ENCODE data around the gene ATCAY. TPM values are rescaled to one million over a fixed set of nuclear protein-coding genes. Genes with fewer than 3 reads are reported as not detected.

ATCAY gene
- not detected for total RNA-seq

DNA sequence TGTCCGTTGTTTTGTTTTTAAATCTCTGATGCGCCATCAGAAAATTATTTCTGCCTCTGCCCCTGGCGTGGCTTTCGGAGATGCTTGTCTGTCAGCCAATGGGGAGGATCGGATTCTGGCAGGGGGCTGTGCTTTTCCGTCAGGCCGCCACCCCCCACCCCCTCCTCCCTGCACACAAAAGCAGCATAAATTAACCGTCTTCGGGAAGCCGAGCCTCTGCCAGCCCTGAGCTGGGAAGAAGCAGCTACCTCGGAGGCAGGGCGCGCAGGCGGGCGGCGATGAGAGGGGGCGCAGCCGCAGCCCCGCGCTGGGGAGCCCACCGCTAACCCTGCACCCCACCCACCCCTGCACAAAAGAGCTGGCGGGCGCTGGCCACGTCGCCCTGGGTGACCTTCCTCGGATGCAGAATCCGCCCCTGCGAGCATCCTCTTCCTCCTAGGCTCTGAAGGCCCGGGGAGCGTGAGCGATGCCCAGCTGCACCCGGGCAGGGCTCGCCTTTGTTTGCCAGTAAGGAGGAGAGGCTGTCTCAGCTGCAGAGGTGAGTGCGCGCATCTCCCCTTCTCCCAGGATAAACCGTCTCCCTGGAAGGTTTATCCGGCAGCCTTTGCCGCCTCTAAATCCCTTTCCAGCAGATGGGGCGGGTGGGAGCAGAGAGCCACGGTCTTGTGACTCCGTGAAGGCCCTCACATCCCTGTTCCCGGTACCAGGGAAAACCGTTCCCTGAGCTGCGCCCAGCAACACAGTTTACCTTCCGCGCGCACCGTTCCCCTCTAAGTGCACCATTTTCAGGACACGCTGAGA, at the start of gene ATCAY:
ATCAY (plus strand) TSS at position 215 of the 801 bp plus-strand sequence. CDS start 5,083 bp downstream, outside the sequence.
- no peaks in the 10 kb centered on the region for H3K9me3 Mint-ChIP-seq
- H3K27ac Mint-ChIP-seq: no peak within 1 kb of the TSS
- ATAC-seq (ENCODE audit: low read depth) (no peak), DNase-seq (no peak)
- H3K4me1 Mint-ChIP-seq: peaks cover 2% of the 10 kb centered on the region
- H3K27me3 Mint-ChIP-seq: peaks cover 40% of the 10 kb centered on the region
- H3K4me3 Mint-ChIP-seq: no peak within 1 kb of the TSS
- no peaks in the 10 kb centered on the region for H3K36me3 Mint-ChIP-seq
- POLR2A ChIA-PET: interaction anchor here (0.7 to 1.0 kb wide), 3 partner anchors 10 to 104 kb away, joined by 3 to 4 read pairs (median 4); partner anchors contain the start of gene EEF2

DNA sequence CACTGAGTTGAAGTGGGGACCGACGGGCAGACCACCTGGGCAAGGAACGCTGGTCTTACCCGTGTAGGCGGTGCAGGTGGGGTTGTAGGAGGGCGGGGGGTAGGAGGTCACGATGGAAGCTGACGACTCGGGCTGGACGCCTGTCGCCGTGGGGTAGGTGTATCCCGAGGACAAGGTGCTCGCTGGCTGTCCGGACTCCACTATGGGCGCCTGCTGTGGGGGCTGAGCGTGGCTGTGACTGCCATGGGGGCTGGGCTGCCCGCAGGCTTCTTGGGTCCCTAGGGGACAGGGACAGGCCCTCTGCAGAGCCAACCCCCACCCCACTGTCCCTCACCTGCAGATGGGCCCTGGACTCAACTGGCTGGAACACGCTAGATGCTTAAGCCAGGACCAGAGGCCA, 48.9 kb upstream of the ATCAY start:
- POLR2A ChIA-PET: no interaction called here

DNA sequence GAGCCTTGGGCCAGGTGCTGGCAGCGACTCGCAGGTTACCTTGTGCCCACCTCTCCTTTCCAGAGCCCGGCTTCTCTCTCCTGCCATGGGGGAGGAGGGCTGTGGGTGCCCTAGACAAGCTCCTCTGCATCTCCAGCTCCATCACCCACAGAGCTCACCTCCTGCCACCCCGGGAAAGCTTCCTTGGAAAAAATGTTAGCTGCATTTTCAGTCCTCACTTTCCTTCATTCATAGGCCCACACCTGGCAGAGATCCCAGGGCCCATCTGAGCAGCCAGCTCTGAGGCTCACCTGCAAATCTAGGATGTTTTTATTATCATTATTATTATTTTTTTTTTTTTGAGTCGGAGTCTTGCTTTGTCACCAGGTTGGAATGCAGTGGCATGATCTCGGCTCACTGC, 48.5 kb upstream of the ATCAY start:
- H3K4me3 Mint-ChIP-seq: no peak overlapping the region
- no peaks in the 10 kb centered on the region for H3K27me3 Mint-ChIP-seq
- no peak overlapping the region for H3K27ac Mint-ChIP-seq
- ATAC-seq (ENCODE audit: low read depth) (no peak), DNase-seq (no peak)
- POLR2A ChIA-PET: no interaction called here
- peaks cover under 1% of the 10 kb centered on the region for H3K4me1 Mint-ChIP-seq
- no peaks in the 10 kb centered on the region for H3K36me3 Mint-ChIP-seq
- H3K9me3 Mint-ChIP-seq: no peaks in the 10 kb centered on the region

More for the DNA sequence above, 48.9 kb upstream of the ATCAY start:
- DNase-seq (no peak), ATAC-seq (ENCODE audit: low read depth) (no peak)
- Mint-ChIP-seq H3K27ac (no peak overlapping the region), H3K36me3 (no peaks in the 10 kb centered on the region), H3K27me3 (no peaks in the 10 kb centered on the region), H3K4me3 (no peak overlapping the region), H3K4me1 (no peaks in the 10 kb centered on the region), H3K9me3 (no peaks in the 10 kb centered on the region)

GRCh38 chr19:3833578-3834348, 46.7 kb upstream of the ATCAY start:
- no peak for DNase-seq
- POLR2A ChIA-PET: no interaction called here
- Mint-ChIP-seq H3K9me3 (peaks cover 12% of the 10 kb centered on the region), H3K27me3 (no peaks in the 10 kb centered on the region), H3K27ac (no peak overlapping the region), H3K4me1 (peaks cover 2% of the 10 kb centered on the region), H3K36me3 (no peaks in the 10 kb centered on the region), H3K4me3 (no peak overlapping the region)
- ATAC-seq (ENCODE audit: low read depth): no peak

DNA sequence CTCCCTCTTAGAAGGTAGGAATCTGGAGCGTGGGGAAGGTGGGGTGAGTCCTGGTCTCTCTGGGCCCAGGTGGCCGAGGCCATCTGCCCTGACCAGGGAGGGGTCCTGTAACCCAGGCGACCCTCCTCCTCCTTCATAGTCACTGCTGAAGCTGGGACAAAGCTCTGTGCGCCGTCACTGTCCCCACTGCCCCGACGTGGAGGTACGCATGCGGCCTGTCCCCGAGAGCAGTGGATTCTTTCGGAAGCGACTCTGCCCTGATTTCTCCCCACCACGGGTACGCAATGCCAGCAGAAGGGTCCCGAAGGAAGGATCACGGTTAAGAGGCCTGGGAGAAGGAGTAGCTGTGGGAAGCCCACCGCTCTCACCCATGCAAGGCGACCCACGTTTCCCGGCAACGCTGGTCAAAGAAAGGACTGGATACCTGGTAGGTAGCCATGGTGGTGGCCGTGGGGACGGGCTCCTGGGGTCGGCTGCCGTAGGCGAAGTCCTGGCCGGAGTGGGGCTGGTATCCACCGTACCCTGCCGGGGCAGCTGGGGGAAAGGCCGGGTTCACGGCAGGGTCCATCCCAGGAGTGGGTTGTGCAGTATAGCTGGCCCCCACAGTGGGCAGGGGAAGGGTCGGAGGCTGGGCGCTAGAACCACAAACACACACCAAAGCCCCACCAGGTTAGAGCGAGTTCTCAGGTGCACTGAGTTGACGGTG, 46.0 kb upstream of the ATCAY start:
- Mint-ChIP-seq H3K4me1 (peaks cover 2% of the 10 kb centered on the region), H3K27ac (no peak overlapping the region), H3K27me3 (no peaks in the 10 kb centered on the region), H3K36me3 (no peaks in the 10 kb centered on the region), H3K9me3 (peaks cover 12% of the 10 kb centered on the region), H3K4me3 (no peak overlapping the region)
- no peak for DNase-seq
- POLR2A ChIA-PET: no interaction called here
- no peak for ATAC-seq (ENCODE audit: low read depth)

DNA sequence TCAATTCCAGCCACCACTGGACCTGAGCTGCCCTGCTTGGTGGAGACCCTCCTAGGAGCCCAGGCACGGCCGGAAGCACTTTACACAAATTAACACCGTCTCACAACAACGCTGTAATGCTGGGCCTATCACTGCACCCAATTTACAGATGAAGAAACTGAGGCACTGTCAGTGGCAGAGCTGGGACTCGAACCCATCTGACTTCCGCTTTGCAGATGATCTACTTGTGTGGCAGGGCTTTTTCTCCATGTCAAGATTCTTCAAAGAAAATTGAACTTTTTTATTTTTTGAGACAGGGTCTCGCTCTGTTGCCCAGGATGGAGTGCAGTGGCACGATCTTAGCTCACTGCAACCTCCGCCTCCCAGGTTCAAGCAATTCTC, 45.4 kb upstream of the ATCAY start:
- Mint-ChIP-seq H3K36me3 (no peaks in the 10 kb centered on the region), H3K27me3 (no peaks in the 10 kb centered on the region), H3K9me3 (peaks cover 12% of the 10 kb centered on the region), H3K4me3 (no peak overlapping the region), H3K27ac (no peak overlapping the region), H3K4me1 (peaks cover 2% of the 10 kb centered on the region)
- no peak for DNase-seq
- ATAC-seq (ENCODE audit: low read depth): no peak
- POLR2A ChIA-PET: no interaction called here

GRCh38 chr19:3836887-3837286, 43.6 kb upstream of the ATCAY start:
- Mint-ChIP-seq H3K4me3 (no peak overlapping the region), H3K4me1 (peaks cover 2% of the 10 kb centered on the region), H3K27me3 (no peaks in the 10 kb centered on the region), H3K9me3 (peaks cover 12% of the 10 kb centered on the region), H3K36me3 (no peaks in the 10 kb centered on the region), H3K27ac (no peak overlapping the region)
- no peak for DNase-seq
- POLR2A ChIA-PET: no interaction called here
- ATAC-seq (ENCODE audit: low read depth): peak; percentile 68

GRCh38 chr19:3837332-3837731, 43.2 kb upstream of the ATCAY start:
- Mint-ChIP-seq H3K36me3 (no peaks in the 10 kb centered on the region), H3K27me3 (no peaks in the 10 kb centered on the region), H3K4me1 (peaks cover 2% of the 10 kb centered on the region), H3K27ac (no peak overlapping the region), H3K9me3 (peaks cover 12% of the 10 kb centered on the region), H3K4me3 (no peak overlapping the region)
- no peak for DNase-seq
- ATAC-seq (ENCODE audit: low read depth): no peak
- POLR2A ChIA-PET: no interaction called here

DNA sequence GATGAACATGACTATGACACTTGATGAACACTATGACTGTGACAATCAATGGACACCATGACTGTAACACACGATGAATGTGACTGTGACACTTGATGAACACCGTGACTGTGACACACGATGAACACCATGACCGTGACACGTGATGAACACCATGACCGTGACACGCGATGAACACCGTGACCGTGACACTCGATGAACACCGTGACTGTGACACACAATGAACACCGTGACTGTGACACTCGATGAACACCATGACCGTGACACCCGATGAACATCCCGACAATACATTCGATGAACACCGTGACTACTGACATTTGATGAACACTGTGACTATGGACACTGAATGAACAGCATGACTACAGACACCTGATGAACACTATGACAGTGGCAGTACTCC, 42.6 kb upstream of the ATCAY start:
- ATAC-seq (ENCODE audit: low read depth): no peak
- H3K4me1 Mint-ChIP-seq: peaks cover 2% of the 10 kb centered on the region
- DNase-seq: no peak
- H3K4me3 Mint-ChIP-seq: no peak overlapping the region
- POLR2A ChIA-PET: no interaction called here
- H3K27me3 Mint-ChIP-seq: no peaks in the 10 kb centered on the region
- H3K27ac Mint-ChIP-seq: no peak overlapping the region
- no peaks in the 10 kb centered on the region for H3K36me3 Mint-ChIP-seq
- H3K9me3 Mint-ChIP-seq: peaks cover 12% of the 10 kb centered on the region

- POLR2A ChIA-PET: no interaction called here
- no peak for ATAC-seq (ENCODE audit: low read depth)
- no peak for DNase-seq
- no peaks in the 10 kb centered on the region for H3K36me3 Mint-ChIP-seq
- no peak overlapping the region for H3K4me3 Mint-ChIP-seq
- H3K27me3 Mint-ChIP-seq: no peaks in the 10 kb centered on the region
- peaks cover 12% of the 10 kb centered on the region for H3K9me3 Mint-ChIP-seq
- no peak overlapping the region for H3K27ac Mint-ChIP-seq
- peaks cover 2% of the 10 kb centered on the region for H3K4me1 Mint-ChIP-seq
These were observed 41.8 kb upstream of the ATCAY start for GRCh38 chr19:3838661-3839060.

GRCh38 chr19:3839941-3840340, 40.5 kb upstream of the ATCAY start:
- ATAC-seq (ENCODE audit: low read depth) (no peak), DNase-seq (no peak)
- Mint-ChIP-seq H3K27me3 (no peaks in the 10 kb centered on the region), H3K9me3 (peaks cover 12% of the 10 kb centered on the region), H3K27ac (no peak overlapping the region), H3K4me1 (peaks cover 2% of the 10 kb centered on the region), H3K4me3 (no peak overlapping the region), H3K36me3 (no peaks in the 10 kb centered on the region)
- POLR2A ChIA-PET: interaction anchor here (0.6 kb wide), 1 partner anchor 148 kb away, joined by 3 read pairs; no protein-coding TSS in a partner anchor

DNA sequence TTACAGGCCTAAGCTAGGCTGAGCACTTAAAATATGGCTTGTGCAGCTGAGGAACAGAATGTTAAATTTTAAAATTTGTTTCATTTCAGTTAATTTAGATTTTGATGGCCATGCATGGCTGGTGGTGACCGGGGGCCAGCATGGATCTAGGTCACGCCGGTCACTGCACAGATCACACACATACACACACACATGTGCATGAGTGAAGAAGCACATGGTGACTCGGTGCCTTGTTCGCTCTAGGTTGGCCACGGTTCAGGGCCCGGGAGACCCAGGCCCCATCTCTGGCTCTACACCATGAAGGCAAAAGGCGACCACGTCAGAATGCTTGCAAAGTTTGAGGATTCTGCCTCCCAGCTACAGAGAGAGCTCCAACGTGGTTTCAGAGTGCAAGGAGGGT, 39.7 kb upstream of the ATCAY start:
- DNase-seq: no peak
- H3K9me3 Mint-ChIP-seq: peaks cover 12% of the 10 kb centered on the region
- H3K27me3 Mint-ChIP-seq: no peaks in the 10 kb centered on the region
- ATAC-seq (ENCODE audit: low read depth): no peak
- POLR2A ChIA-PET: no interaction called here
- H3K36me3 Mint-ChIP-seq: no peaks in the 10 kb centered on the region
- no peak overlapping the region for H3K4me3 Mint-ChIP-seq
- H3K27ac Mint-ChIP-seq: no peak overlapping the region
- peaks cover 2% of the 10 kb centered on the region for H3K4me1 Mint-ChIP-seq

GRCh38 chr19:3842948-3843347, 37.5 kb upstream of the ATCAY start:
- ATAC-seq (ENCODE audit: low read depth) (no peak), DNase-seq (no peak)
- H3K4me1 Mint-ChIP-seq: no peaks in the 10 kb centered on the region
- H3K27ac Mint-ChIP-seq: no peak overlapping the region
- H3K27me3 Mint-ChIP-seq: no peaks in the 10 kb centered on the region
- H3K9me3 Mint-ChIP-seq: peaks cover 2% of the 10 kb centered on the region
- H3K36me3 Mint-ChIP-seq: no peaks in the 10 kb centered on the region
- no peak overlapping the region for H3K4me3 Mint-ChIP-seq
- POLR2A ChIA-PET: no interaction called here

All from activated naive CD8-positive, alpha-beta T cell treated with anti-CD3 and anti-CD28 coated beads, Interleukin-2, amount 10 ng/mL, durations not matched to agents 7 days and 5 days (primary cell).